ENCODE data around the gene CNOT4.
A peak's percentile ranks its signal among the peaks of the same experiment; 100 is the strongest.
"Not testable (repeated sequence)": the region's sequence is repeated elsewhere in the genome, so short reads cannot be mapped to it uniquely, and the experiment has no call there.

CNOT4 gene

GRCh38 chr7:135447748-135448147, 62.2 kb downstream of the CNOT4 start:
- H3K4me3 ChIP-seq (ENCODE audit: low read depth, low read length), result no peak overlapping the region
- TF ChIP-seq MYC (IDR thresholded peaks at IDR 0.05; ENCODE audit: low read depth, low read length) (no peak), POLR2A (IDR thresholded peaks at IDR 0.05; ENCODE audit: extremely low read depth, insufficient read length) (no peak)
- TF ChIP-seq, protein P1, sequence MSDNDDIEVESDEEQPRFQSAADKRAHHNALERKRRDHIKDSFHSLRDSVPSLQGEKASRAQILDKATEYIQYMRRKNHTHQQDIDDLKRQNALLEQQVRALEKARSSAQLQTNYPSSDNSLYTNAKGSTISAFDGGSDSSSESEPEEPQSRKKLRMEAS (IDR thresholded peaks at IDR 0.05; ENCODE audit: low read depth, low read length), result no peak
- TF ChIP-seq, protein P2, sequence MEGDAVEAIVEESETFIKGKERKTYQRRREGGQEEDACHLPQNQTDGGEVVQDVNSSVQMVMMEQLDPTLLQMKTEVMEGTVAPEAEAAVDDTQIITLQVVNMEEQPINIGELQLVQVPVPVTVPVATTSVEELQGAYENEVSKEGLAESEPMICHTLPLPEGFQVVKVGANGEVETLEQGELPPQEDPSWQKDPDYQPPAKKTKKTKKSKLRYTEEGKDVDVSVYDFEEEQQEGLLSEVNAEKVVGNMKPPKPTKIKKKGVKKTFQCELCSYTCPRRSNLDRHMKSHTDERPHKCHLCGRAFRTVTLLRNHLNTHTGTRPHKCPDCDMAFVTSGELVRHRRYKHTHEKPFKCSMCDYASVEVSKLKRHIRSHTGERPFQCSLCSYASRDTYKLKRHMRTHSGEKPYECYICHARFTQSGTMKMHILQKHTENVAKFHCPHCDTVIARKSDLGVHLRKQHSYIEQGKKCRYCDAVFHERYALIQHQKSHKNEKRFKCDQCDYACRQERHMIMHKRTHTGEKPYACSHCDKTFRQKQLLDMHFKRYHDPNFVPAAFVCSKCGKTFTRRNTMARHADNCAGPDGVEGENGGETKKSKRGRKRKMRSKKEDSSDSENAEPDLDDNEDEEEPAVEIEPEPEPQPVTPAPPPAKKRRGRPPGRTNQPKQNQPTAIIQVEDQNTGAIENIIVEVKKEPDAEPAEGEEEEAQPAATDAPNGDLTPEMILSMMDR (IDR thresholded peaks at IDR 0.05; ENCODE audit: low read depth, low read length), result no peak
- no peak for DNase-seq (ENCODE audit: low read depth)

DNA sequence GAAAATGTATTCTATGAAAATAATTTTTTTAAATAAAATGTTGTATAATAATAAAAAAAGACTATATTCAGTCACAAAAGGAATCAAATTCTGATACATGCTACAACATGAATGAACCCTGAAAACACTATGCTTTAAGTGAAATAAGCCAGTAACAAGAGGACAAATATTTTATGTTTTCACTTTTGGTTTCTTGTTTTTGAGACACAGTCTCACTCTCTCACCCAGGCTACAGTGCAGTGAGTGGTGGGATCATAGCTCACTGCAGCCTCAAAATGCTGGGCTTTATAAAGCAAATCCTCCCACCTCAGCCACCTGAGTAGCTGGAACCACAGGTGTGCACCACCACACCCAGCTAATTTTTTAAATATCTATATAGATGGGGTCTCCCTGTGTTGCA, 64.2 kb downstream of the CNOT4 start:
- DNase-seq (ENCODE audit: low read depth), result no peak
- TF ChIP-seq MYC (IDR thresholded peaks at IDR 0.05; ENCODE audit: low read depth, low read length), result no peak
- TF ChIP-seq, protein P1 (IDR thresholded peaks at IDR 0.05; ENCODE audit: low read depth, low read length), result no peak
- TF ChIP-seq, protein P2 (IDR thresholded peaks at IDR 0.05; ENCODE audit: low read depth, low read length), result no peak
- TF ChIP-seq POLR2A (IDR thresholded peaks at IDR 0.05; ENCODE audit: extremely low read depth, insufficient read length), result no peak
- H3K4me3 ChIP-seq (ENCODE audit: low read depth, low read length), result no peak overlapping the region

DNA sequence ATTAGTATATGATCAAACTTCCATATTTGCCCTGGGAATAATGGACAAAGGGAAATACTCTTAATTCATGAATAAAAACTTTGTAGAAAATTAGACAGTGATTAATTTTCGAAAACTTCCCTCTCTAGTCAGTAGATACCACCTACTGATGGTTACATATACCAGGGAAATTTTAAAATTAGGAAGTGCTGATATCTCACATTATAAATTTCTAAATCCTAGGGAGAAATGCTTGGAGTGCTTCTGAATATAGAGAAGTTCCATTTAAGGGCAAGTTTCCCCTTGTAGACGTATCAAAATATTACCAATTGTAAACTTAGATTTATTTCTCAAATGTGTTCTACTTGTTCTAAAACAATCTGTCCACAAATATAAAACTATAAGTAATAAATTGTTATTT, 64.6 kb downstream of the CNOT4 start:
- not testable (repeated sequence) for H3K4me3 ChIP-seq (ENCODE audit: low read depth, low read length); DNase-seq (ENCODE audit: low read depth)

DNA sequence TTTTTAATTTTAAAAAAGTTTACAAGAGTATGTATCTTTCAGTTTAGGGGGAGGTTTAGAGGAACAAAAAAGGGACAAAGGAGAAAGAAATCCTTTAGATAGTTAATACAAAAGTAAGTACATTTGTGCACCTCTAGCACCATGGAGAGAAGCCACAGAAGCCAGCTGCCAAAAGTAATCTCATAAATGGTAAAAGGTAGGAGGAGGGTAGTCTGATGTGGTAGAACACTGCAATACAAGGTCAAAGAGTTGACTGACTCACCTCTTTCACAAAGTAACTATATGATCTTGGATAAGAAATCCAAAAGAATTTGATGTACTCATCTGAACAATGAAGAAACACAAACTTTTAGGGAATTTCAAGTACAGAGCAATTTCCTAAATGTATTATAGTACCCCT, 68.1 kb downstream of the CNOT4 start:
- no peak for TF ChIP-seq MYC (IDR thresholded peaks at IDR 0.05; ENCODE audit: low read depth, low read length)
- TF ChIP-seq POLR2A (IDR thresholded peaks at IDR 0.05; ENCODE audit: extremely low read depth, insufficient read length), result no peak
- TF ChIP-seq, protein P1 (IDR thresholded peaks at IDR 0.05; ENCODE audit: low read depth, low read length), result no peak
- TF ChIP-seq, protein P2 (IDR thresholded peaks at IDR 0.05; ENCODE audit: low read depth, low read length), result no peak
- DNase-seq (ENCODE audit: low read depth), result peak; percentile 55
- H3K4me3 ChIP-seq (ENCODE audit: low read depth, low read length), result no peak overlapping the region

DNA sequence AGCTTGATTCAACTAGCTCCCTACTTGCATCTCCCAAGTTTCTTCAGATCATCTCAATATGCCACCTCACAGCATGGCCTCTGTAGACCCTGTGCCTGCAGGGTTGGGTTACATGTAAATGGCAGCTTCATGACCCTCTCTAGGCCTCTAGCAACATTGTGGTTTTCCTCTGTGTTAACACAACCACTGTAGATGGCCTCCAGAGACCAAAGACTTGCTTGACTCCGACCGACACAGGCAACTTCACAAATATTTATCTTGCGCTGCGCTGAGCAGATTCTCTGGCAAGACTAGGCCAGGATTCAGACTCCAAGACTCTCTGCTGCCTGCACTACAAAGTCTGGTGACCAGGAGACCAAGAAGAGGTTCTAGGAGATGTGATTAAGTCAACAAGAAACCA, 75.9 kb downstream of the CNOT4 start:
- DNase-seq (ENCODE audit: low read depth), result peak; percentile 70
- TF ChIP-seq POLR2A (IDR thresholded peaks at IDR 0.05; ENCODE audit: extremely low read depth, insufficient read length) (no peak), MYC (IDR thresholded peaks at IDR 0.05; ENCODE audit: low read depth, low read length) (no peak)
- TF ChIP-seq, protein P1 (IDR thresholded peaks at IDR 0.05; ENCODE audit: low read depth, low read length), result no peak
- TF ChIP-seq, protein P2 (IDR thresholded peaks at IDR 0.05; ENCODE audit: low read depth, low read length), result no peak

DNA sequence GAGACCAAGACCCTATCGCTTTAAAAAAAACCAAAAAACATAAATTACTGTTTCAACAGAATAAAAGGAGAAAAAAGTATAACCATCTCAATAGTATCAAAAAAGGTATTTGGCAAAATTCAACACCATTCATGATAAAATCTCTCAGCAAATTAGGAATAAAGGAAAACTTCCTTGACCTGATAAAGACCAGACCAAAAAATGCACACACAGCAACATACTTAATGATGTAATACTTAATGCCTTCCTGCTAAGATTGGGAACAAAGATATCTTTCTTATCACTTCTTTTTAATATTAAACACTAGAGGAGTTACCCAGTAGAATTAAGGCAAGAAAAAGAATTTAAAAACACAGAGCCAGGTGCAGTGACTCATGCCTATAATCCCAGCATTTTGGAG, 79.3 kb downstream of the CNOT4 start:
- no peak for DNase-seq (ENCODE audit: low read depth)
- no peak overlapping the region for H3K4me3 ChIP-seq (ENCODE audit: low read depth, low read length)
- TF ChIP-seq MYC (IDR thresholded peaks at IDR 0.05; ENCODE audit: low read depth, low read length) (no peak), POLR2A (IDR thresholded peaks at IDR 0.05; ENCODE audit: extremely low read depth, insufficient read length) (no peak)
- TF ChIP-seq, protein P1 (IDR thresholded peaks at IDR 0.05; ENCODE audit: low read depth, low read length), result no peak
- TF ChIP-seq, protein P2 (IDR thresholded peaks at IDR 0.05; ENCODE audit: low read depth, low read length), result no peak

More for the DNA sequence above, 75.9 kb downstream of the CNOT4 start:
- H3K4me3 ChIP-seq (ENCODE audit: low read depth, low read length), result no peak overlapping the region
